ENCODE results near the gene PTOV1. TPM values are rescaled to one million over a fixed set of nuclear protein-coding genes. Genes with fewer than 3 reads are reported as not detected.
A peak's percentile ranks its signal among the peaks of the same experiment; 100 is the strongest.

The PTOV1 gene
- polyA plus RNA-seq, 1 experiment = 37.6 TPM

DNA sequence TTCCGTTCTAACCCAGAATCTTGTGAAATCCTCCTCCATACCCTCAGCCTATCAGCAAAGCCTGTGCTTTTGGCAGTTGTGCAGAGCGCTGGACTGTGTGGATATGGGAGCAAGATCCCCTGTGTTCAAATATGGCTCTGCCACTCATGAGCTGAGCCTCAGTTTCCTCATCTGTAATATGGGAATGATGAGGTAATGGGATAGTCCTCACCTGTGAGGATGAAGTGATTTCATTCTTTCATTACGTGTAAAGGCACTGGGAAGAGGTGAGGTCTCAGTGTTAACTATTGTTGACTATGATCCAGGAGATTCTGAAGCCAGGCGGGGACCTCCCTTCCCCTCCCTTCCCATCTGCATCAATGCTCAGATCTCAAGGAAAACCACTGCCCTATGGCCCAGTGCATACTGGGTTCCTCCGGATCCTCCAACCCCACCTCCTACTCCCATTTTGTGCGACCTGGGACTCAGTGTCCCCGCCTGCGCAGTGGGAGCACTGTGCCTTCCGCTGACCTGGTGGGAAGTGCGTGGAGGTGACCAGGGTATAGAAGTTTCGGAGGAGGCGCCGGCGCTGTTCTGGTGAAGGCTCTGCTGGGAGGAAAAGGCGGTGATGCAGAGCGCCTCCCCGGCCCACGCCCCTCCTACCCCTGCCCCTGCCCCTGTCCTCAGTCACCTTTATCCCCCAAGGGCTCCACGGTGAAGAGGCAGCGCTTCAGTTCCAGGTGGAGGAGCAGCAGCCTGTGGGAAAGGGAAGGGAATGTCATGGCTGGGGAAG is 42.9 kb upstream of the PTOV1 start:
- Histone ChIP-seq H3K27me3 (ENCODE audit: control insufficient read depth, insufficient read depth, low read length) (no peaks in the 10 kb centered on the region), H3K9me3 (ENCODE audit: control insufficient read depth, insufficient read depth, low read length) (no peaks in the 10 kb centered on the region; the same call in 1 of the 2 replicates), H3K27ac (ENCODE audit: low read depth, low read length) (no peak overlapping the region), H3K4me3 (ENCODE audit: low read depth, low read length) (peak overlapping the region; percentile 22)
- no peak for DNase-seq (ENCODE audit: low read depth, low spot score)
- CTCF ChIA-PET = interaction anchor here (1.0 kb wide), 1 partner anchor 11 kb away, joined by 3 read pairs; no protein-coding TSS in a partner anchor
- POLR2A ChIA-PET = interaction anchor here (1.0 kb wide), 1 partner anchor 117 kb away, joined by 4 read pairs; the partner anchor contains the start of gene CPT1C
- TF ChIP-seq, protein P1, sequence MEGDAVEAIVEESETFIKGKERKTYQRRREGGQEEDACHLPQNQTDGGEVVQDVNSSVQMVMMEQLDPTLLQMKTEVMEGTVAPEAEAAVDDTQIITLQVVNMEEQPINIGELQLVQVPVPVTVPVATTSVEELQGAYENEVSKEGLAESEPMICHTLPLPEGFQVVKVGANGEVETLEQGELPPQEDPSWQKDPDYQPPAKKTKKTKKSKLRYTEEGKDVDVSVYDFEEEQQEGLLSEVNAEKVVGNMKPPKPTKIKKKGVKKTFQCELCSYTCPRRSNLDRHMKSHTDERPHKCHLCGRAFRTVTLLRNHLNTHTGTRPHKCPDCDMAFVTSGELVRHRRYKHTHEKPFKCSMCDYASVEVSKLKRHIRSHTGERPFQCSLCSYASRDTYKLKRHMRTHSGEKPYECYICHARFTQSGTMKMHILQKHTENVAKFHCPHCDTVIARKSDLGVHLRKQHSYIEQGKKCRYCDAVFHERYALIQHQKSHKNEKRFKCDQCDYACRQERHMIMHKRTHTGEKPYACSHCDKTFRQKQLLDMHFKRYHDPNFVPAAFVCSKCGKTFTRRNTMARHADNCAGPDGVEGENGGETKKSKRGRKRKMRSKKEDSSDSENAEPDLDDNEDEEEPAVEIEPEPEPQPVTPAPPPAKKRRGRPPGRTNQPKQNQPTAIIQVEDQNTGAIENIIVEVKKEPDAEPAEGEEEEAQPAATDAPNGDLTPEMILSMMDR (IDR thresholded peaks at IDR 0.05; ENCODE audit: low read depth, low read length) = no peak

DNA sequence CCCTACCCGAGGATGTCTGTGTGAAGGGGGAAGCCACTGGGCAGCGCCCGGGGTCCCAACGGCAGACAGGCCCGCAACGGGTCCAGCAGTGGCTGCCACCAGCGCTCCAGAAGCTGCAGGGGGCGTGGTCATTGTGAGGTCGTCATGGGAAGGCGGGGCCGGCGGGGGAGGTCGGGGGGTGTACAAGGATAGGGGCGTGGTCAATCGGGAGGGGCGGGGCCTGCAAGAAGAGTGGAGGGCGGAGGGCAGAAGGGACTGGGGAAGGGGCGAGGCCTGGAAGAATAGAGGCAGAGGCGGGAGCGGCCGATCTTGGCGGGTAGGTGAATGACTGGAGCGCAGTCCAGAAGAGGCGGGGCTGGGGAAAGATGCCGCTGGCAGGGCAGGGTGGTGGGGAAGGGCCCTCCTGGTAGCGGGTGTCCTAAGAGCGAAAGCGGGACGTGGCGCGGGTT is 42.2 kb upstream of the PTOV1 start:
- ChIA-PET CTCF (no interaction called here), POLR2A (interaction anchor here (1.0 kb wide), 1 partner anchor 118 kb away, joined by 4 read pairs; the partner anchor contains the start of gene CPT1C)
- H3K27me3 ChIP-seq (ENCODE audit: control insufficient read depth, insufficient read depth, low read length) = no peaks in the 10 kb centered on the region
- peak; percentile 53 for DNase-seq (ENCODE audit: low read depth, low spot score)
- no peaks in the 10 kb centered on the region; the same call in 1 of the 2 replicates for H3K9me3 ChIP-seq (ENCODE audit: control insufficient read depth, insufficient read depth, low read length)
- TF ChIP-seq, protein P1 (IDR thresholded peaks at IDR 0.05; ENCODE audit: low read depth, low read length) = no peak
- peak overlapping the region; percentile 77 for H3K4me3 ChIP-seq (ENCODE audit: low read depth, low read length)
- H3K27ac ChIP-seq (ENCODE audit: low read depth, low read length) = no peak overlapping the region

GRCh38 chr19:49809160-49809940 is 41.6 kb upstream of the PTOV1 start:
- Histone ChIP-seq H3K4me3 (ENCODE audit: low read depth, low read length) (peak overlapping the region; percentile 77), H3K27me3 (ENCODE audit: control insufficient read depth, insufficient read depth, low read length) (no peaks in the 10 kb centered on the region), H3K9me3 (ENCODE audit: control insufficient read depth, insufficient read depth, low read length) (no peaks in the 10 kb centered on the region; the same call in 1 of the 2 replicates), H3K27ac (ENCODE audit: low read depth, low read length) (peak overlapping the region; percentile 39)
- TF ChIP-seq, protein P1 (IDR thresholded peaks at IDR 0.05; ENCODE audit: low read depth, low read length) = no peak
- ChIA-PET CTCF (interaction anchor here (1.5 kb wide), 1 partner anchor 124 kb away, joined by 3 read pairs; no protein-coding TSS in a partner anchor), POLR2A (interaction anchor here (0.6 to 1.4 kb wide), 3 partner anchors 44 to 118 kb away, joined by 3 to 4 read pairs (median 4); partner anchors contain the start of gene CPT1C)
- DNase-seq (ENCODE audit: low read depth, low spot score) = no peak

- DNase-seq (ENCODE audit: low read depth, low spot score) = no peak
- ChIA-PET CTCF (interaction anchor here (1.5 kb wide), 1 partner anchor 125 kb away, joined by 3 read pairs; no protein-coding TSS in a partner anchor), POLR2A (interaction anchor here (0.5 to 1.4 kb wide), 4 partner anchors 43 to 98 kb away, joined by 3 to 7 read pairs (median 4); no protein-coding TSS in a partner anchor)
- no peaks in the 10 kb centered on the region; the same call in 1 of the 2 replicates for H3K9me3 ChIP-seq (ENCODE audit: control insufficient read depth, insufficient read depth, low read length)
- TF ChIP-seq, protein P1 (IDR thresholded peaks at IDR 0.05; ENCODE audit: low read depth, low read length) = no peak
- peak overlapping the region; percentile 39 for H3K27ac ChIP-seq (ENCODE audit: low read depth, low read length)
- H3K4me3 ChIP-seq (ENCODE audit: low read depth, low read length) = peak overlapping the region; percentile 77
- no peaks in the 10 kb centered on the region for H3K27me3 ChIP-seq (ENCODE audit: control insufficient read depth, insufficient read depth, low read length)
Observed at GRCh38 chr19:49809941-49810389, 41.0 kb upstream of the PTOV1 start.

All from AG04450 (cell line).